ENCODE data around the gene HEXIM1. TPM values are rescaled to one million over a fixed set of nuclear protein-coding genes. Genes with fewer than 3 reads are reported as not detected.
A peak's percentile ranks its signal among the peaks of the same experiment; 100 is the strongest.

HEXIM1 gene
- 10 to 100 TPM; 50.9 to 93.3 TPM for total RNA-seq

- H3K36me3 Mint-ChIP-seq = peaks cover 26 to 34% of the 10 kb centered on the region in 2 donors
- peak; percentile 77 to 84 for ATAC-seq
Observed at GRCh38 chr17:45148183-45149036, at the start of gene HEXIM1. TSS of gene HEXIM1 (plus strand) at chr17:45148475. CDS start at chr17:45149191, 716 bp downstream.

DNA sequence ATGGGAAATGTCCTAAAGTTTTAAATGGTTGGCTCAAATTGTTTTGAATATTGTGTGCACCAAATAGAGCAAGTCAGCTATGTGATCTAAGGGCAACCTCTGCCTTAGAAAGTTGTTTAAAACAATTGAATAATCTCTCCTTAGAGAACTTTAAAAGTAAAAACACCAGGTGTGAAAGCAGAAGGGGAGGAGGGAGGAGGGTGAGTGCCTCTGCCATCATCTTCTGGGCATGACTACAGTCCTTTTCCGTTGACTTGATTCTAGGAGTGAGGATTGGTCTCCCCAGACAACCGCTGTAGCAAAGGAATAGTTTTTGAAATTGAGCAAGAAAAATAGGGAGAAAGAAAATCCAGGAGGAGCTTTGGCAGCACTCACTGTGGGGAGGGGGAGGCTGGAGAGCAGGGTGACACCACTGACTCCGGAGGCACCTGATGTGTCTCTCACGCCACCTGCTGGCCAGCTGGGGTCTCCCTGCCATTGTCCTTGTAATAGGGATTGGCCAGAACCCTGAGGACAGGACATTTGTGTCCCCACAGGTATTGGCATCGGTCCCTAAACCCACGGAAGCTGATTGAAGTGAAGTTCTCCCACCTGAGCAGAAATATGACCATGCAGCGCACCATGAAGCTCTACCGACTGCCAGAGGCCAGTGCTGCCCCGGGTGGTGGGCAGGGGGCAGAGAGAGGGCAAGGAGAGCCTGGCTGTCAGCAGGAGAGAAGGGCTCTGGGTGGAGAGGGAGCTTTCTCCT is 49.2 kb upstream of the HEXIM1 start:
- H3K36me3 Mint-ChIP-seq = peaks cover 16 to 25% of the 10 kb centered on the region in 2 donors
- DNase-seq (ENCODE audit: low spot score in 2 of 2) (peak; percentile 71 to 83), ATAC-seq (peak; percentile 89 to 96)
- peak overlapping the region; percentile 73 to 79 for H3K27ac Mint-ChIP-seq
- no peaks in the 10 kb centered on the region for H3K9me3 Mint-ChIP-seq

More at GRCh38 chr17:45148183-45149036, at the start of gene HEXIM1:
- peak; percentile 99 for DNase-seq (ENCODE audit: low spot score in 2 of 2)
- H3K9me3 Mint-ChIP-seq = no peaks in the 10 kb centered on the region
- peak within 1 kb of the TSS; percentile 100 for H3K27ac Mint-ChIP-seq

- DNase-seq (ENCODE audit: low spot score in 2 of 2) = no peak
- peaks cover 12 to 17% of the 10 kb centered on the region in 2 donors for H3K36me3 Mint-ChIP-seq
- H3K9me3 Mint-ChIP-seq = no peaks in the 10 kb centered on the region
- peak overlapping the region in 1 of 2 donors; percentile 29 for H3K27ac Mint-ChIP-seq
- no peak for ATAC-seq
Observed at GRCh38 chr17:45101546-45101882, 46.8 kb upstream of the HEXIM1 start.

GRCh38 chr17:45101883-45102811 is 46.1 kb upstream of the HEXIM1 start:
- Mint-ChIP-seq H3K36me3 (peaks cover 10 to 16% of the 10 kb centered on the region in 2 donors), H3K9me3 (no peaks in the 10 kb centered on the region), H3K27ac (peak overlapping the region; percentile 3 to 29)
- no peak for ATAC-seq
- no peak for DNase-seq (ENCODE audit: low spot score in 2 of 2)

- peaks cover 10 to 16% of the 10 kb centered on the region in 2 donors for H3K36me3 Mint-ChIP-seq
- peak overlapping the region; percentile 3 to 29 for H3K27ac Mint-ChIP-seq
- ATAC-seq (no peak), DNase-seq (ENCODE audit: low spot score in 2 of 2) (no peak)
- H3K9me3 Mint-ChIP-seq = no peaks in the 10 kb centered on the region
Observed at GRCh38 chr17:45102856-45103255, 45.4 kb upstream of the HEXIM1 start.

GRCh38 chr17:45103269-45103795 is 44.9 kb upstream of the HEXIM1 start:
- DNase-seq (ENCODE audit: low spot score in 2 of 2) (no peak), ATAC-seq (no peak)
- Mint-ChIP-seq H3K36me3 (peaks cover 10 to 12% of the 10 kb centered on the region in 2 donors), H3K9me3 (no peaks in the 10 kb centered on the region), H3K27ac (no peak overlapping the region)

DNA sequence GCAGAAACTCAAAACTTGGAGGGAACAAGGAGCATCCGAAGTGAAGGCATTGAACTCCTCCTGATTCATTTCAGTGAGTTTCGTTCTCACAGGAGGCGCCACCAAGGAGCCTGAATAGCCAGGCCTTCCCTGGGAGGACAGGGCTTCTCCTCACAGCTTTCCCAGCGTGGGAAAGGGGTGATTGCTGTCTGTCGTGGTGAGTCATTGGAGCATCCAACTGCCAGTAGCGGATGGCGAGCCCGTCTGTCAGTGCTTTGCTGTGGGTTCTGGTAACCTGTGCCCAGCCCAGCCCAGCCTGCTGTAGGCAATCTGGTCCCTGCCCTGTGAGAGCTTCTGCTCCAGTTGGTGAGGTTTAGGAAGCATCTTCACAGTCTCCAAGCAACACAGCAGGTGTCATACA is 44.2 kb upstream of the HEXIM1 start:
- DNase-seq (ENCODE audit: low spot score in 2 of 2) = no peak
- no peaks in the 10 kb centered on the region for H3K9me3 Mint-ChIP-seq
- H3K27ac Mint-ChIP-seq = no peak overlapping the region
- peaks cover 4 to 12% of the 10 kb centered on the region in 2 donors for H3K36me3 Mint-ChIP-seq
- no peak for ATAC-seq

DNA sequence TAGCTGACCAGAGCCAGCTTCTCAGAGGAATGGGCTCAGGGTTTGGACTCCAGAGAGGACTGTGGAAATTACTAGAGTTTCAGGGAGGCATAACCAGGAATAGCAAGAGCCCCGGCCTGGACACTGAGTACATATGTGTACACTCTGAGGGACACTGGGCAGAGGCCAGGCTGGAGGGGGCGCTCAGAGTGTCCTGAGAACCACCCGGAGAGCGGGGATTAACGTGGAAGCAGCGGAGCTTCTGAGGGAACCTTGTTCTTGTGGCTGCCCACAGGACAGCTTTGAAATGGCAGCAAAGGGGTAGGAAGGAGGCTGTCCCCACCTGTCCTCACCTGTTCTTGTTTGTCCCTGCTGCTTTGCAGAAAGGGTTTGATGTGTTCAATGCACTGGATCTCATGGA is 43.8 kb upstream of the HEXIM1 start:
- Mint-ChIP-seq H3K9me3 (no peaks in the 10 kb centered on the region), H3K27ac (no peak overlapping the region), H3K36me3 (peaks cover 0 to 8% of the 10 kb centered on the region in 2 donors)
- ATAC-seq (no peak), DNase-seq (ENCODE audit: low spot score in 2 of 2) (no peak)

GRCh38 chr17:45104907-45105624 is 43.2 kb upstream of the HEXIM1 start:
- no peak for ATAC-seq
- no peak overlapping the region for H3K27ac Mint-ChIP-seq
- DNase-seq (ENCODE audit: low spot score in 2 of 2) = no peak
- peaks cover 0 to 8% of the 10 kb centered on the region in 2 donors for H3K36me3 Mint-ChIP-seq
- H3K9me3 Mint-ChIP-seq = no peaks in the 10 kb centered on the region

DNA sequence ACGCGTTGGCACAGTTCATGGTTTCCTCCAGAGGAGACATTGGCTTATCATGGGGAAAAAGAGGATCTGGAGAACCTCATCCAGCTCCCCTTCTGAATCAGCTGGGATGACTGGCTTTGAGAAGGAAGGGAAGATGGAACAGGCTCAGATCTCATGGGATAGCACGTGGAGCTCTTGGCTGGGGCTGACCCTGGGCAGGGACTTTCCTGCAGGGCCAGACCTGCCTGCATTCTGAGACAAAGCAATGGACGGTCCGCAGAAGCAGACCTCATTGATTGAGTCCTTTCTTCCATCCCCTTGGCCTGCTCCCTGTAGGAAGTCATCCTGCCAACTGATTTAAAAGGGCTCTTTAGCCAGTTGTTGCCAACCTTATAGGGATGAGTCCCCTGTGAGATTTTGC is 42.2 kb upstream of the HEXIM1 start:
- no peak overlapping the region for H3K27ac Mint-ChIP-seq
- peaks cover 0 to 8% of the 10 kb centered on the region in 2 donors for H3K36me3 Mint-ChIP-seq
- ATAC-seq (no peak), DNase-seq (ENCODE audit: low spot score in 2 of 2) (no peak)
- no peaks in the 10 kb centered on the region for H3K9me3 Mint-ChIP-seq

- H3K36me3 Mint-ChIP-seq = peaks cover 0 to 8% of the 10 kb centered on the region in 2 donors
- H3K27ac Mint-ChIP-seq = no peak overlapping the region
- no peak for DNase-seq (ENCODE audit: low spot score in 2 of 2)
- no peak for ATAC-seq
- H3K9me3 Mint-ChIP-seq = no peaks in the 10 kb centered on the region
Observed at GRCh38 chr17:45106582-45106981, 41.7 kb upstream of the HEXIM1 start.

- H3K9me3 Mint-ChIP-seq = no peaks in the 10 kb centered on the region
- ATAC-seq = no peak
- no peak for DNase-seq (ENCODE audit: low spot score in 2 of 2)
- peaks cover 0 to 5% of the 10 kb centered on the region in 2 donors for H3K36me3 Mint-ChIP-seq
- H3K27ac Mint-ChIP-seq = peak overlapping the region in 1 of 2 donors; percentile 68
Observed at GRCh38 chr17:45107293-45108010, 40.8 kb upstream of the HEXIM1 start.

DNA sequence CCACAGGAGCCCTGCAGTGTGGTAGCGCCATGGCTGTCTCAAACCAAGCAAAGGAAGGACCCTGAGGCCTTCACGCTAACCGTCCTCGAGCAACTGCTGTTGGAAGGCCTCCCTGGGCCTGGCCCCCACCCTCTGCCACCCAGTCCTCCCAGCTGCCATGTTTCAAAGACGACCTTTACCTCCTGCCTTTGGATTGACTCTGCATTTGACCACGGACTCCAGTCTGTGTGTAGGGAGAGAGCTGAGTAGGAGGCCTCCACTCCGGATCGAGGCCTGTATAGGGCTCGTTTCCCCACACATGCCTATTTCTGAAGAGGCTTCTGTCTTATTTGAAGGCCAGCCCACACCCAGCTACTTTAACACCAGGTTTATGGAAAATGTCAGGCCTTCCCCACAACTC is 40.2 kb upstream of the HEXIM1 start:
- no peaks in the 10 kb centered on the region for H3K9me3 Mint-ChIP-seq
- H3K36me3 Mint-ChIP-seq = no peaks in the 10 kb centered on the region
- DNase-seq (ENCODE audit: low spot score in 2 of 2) (no peak), ATAC-seq (no peak)
- H3K27ac Mint-ChIP-seq = peak overlapping the region in 1 of 2 donors; percentile 91

- Mint-ChIP-seq H3K27ac (peak overlapping the region; percentile 63 to 97), H3K36me3 (no peaks in the 10 kb centered on the region), H3K9me3 (no peaks in the 10 kb centered on the region)
- no peak for DNase-seq (ENCODE audit: low spot score in 2 of 2)
- peak; percentile 10 to 22 for ATAC-seq
Observed at GRCh38 chr17:45108595-45109521, 39.4 kb upstream of the HEXIM1 start.
